ENCODE data around the gene LMNA. TPM values are rescaled to one million over a fixed set of nuclear protein-coding genes. Genes with fewer than 3 reads are reported as not detected.

The LMNA gene
- total and polyA plus RNA-seq, 4 donors: 60.4 to 160 (median 97.2) TPM

DNA sequence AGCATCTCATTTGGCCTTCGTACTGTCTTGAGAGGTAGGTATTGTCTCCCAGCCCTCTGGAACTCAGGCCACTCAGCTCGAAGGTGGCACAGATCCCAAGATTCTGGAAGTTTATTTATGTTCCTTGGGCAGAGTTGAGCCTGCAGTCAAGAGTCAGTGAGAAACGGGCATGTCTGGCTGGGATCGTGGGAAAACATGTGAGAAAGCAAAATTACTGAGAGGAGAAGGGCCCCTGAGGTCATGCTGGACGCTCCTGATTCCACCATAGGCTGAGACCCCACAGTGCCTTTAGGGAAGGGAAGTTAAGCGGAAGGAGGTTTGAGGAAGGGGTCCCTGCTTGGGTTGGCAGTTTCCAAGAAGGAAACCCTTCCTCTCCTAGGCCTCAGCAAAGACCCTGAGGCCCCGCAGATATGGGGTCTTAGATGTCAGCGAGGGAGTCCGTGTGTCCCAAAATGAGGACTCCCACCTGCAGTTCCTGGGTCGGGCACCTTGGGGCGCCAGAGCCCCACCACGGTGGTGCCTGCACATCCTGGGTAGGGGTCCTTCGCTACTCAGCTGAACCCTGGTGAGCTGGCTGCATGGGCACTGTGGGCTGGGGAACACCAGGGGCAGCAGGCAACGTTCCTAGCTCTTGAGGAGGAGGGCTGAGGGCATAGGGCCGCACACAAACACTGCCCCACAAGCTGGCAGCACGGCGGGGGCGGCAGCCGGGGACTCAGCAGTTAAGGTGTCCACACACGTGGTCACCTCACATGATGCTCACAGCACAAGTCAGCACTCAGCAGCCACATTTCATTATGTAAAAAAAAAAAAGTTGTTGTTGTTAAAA, 26.6 kb downstream of the LMNA start:
- TF ChIP-seq HNF4A (conservative IDR thresholded peaks at IDR 0.05) (no peak), RXRA (IDR thresholded peaks at IDR 0.05) (no peak), FOXA1 (IDR thresholded peaks at IDR 0.05) (no peak), RAD21 (IDR thresholded peaks at IDR 0.05) (peak; percentile 69 to 78)
- TF ChIP-seq, protein P1, sequence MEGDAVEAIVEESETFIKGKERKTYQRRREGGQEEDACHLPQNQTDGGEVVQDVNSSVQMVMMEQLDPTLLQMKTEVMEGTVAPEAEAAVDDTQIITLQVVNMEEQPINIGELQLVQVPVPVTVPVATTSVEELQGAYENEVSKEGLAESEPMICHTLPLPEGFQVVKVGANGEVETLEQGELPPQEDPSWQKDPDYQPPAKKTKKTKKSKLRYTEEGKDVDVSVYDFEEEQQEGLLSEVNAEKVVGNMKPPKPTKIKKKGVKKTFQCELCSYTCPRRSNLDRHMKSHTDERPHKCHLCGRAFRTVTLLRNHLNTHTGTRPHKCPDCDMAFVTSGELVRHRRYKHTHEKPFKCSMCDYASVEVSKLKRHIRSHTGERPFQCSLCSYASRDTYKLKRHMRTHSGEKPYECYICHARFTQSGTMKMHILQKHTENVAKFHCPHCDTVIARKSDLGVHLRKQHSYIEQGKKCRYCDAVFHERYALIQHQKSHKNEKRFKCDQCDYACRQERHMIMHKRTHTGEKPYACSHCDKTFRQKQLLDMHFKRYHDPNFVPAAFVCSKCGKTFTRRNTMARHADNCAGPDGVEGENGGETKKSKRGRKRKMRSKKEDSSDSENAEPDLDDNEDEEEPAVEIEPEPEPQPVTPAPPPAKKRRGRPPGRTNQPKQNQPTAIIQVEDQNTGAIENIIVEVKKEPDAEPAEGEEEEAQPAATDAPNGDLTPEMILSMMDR (IDR thresholded peaks at IDR 0.05; ENCODE audit: low read depth, low read length, missing input control): peak; percentile 55
- Histone ChIP-seq H3K27ac (ENCODE audit: low read depth in 1 of 2, low read length in 2 of 2) (no peak overlapping the region), H3K36me3 (ENCODE audit: control insufficient read depth in 4 of 4, insufficient read depth in 3 of 4, low read depth in 1 of 4, low read length in 3 of 4) (peaks cover 7 to 33% (median 23%) of the 10 kb centered on the region in 4 donors)

DNA sequence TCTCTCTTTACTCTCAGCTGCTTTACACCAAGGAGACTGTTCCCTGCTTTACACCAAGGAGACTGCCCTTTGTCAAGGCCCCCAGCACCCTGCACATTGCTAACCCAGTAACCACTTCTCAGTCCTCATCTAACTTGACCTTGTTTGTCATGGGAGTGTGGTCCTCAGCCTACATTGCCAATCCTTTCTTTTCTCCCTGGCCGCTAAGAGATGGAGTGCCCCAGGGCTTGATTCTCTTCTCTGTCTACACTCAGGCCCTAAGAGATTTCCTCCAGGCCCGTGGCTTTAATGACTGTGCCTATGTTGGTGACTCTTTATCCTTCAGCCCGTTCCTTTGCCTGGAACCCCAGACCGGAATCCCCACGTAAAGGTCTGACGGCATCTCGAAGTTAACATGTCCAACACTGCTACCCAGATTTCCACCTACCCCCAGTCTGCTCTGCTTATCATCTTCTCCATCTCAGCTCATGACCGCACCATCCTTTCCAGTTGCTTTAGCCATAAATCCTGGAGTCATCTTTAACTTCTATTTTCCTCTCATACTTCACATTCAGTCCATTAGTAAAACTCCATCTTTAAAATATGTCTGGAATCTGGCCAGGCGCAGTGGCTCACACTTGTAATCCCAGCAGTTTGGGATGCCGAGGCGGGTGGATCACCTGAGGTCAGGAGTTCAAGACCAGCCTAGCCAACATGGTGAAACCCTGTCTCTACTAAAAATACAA, 29.4 kb downstream of the LMNA start:
- no peak for DNase-seq (ENCODE audit: low spot score)
- Histone ChIP-seq H3K27ac (ENCODE audit: low read depth in 1 of 2, low read length in 2 of 2) (no peak overlapping the region), H3K4me1 (ENCODE audit: control insufficient read depth in 4 of 4, insufficient read depth in 4 of 4, low read length in 3 of 4) (peaks cover 10 to 26% (median 15%) of the 10 kb centered on the region in 4 donors), H3K36me3 (ENCODE audit: control insufficient read depth in 4 of 4, insufficient read depth in 3 of 4, low read depth in 1 of 4, low read length in 3 of 4) (peaks cover 0 to 5% (median 0%) of the 10 kb centered on the region in 4 donors), H3K9me3 (ENCODE audit: control insufficient read depth in 4 of 4, low read length in 3 of 4) (no peaks in the 10 kb centered on the region), H3K27me3 (ENCODE audit: control insufficient read depth in 4 of 4, insufficient read depth in 4 of 4, low read length in 3 of 4) (no peaks in the 10 kb centered on the region), H3K4me3 (ENCODE audit: low read depth in 1 of 3, low read length in 3 of 3) (no peak overlapping the region), H3K9ac (ENCODE audit: low read depth in 1 of 2, low read length in 2 of 2) (no peak overlapping the region)
- TF ChIP-seq RAD21 (IDR thresholded peaks at IDR 0.05) (no peak), YY1 (IDR thresholded peaks at IDR 0.05) (no peak), EGR1 (IDR thresholded peaks at IDR 0.05; ENCODE audit: low read depth in 2 of 2) (no peak), HNF4G (IDR thresholded peaks at IDR 0.05) (no peak), HNF4A (conservative IDR thresholded peaks at IDR 0.05) (no peak), GABPA (IDR thresholded peaks at IDR 0.05 in 1 of 2, conservative IDR thresholded peaks at IDR 0.05 in 1 of 2) (no peak), RXRA (IDR thresholded peaks at IDR 0.05) (no peak), SP1 (IDR thresholded peaks at IDR 0.05) (no peak), FOXA2 (IDR thresholded peaks at IDR 0.05) (no peak), NR2F2 (IDR thresholded peaks at IDR 0.05) (no peak), FOXA1 (IDR thresholded peaks at IDR 0.05) (no peak), TAF1 (conservative IDR thresholded peaks at IDR 0.05) (no peak)
- TF ChIP-seq, protein P2, sequence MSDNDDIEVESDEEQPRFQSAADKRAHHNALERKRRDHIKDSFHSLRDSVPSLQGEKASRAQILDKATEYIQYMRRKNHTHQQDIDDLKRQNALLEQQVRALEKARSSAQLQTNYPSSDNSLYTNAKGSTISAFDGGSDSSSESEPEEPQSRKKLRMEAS (IDR thresholded peaks at IDR 0.05): no peak
- TF ChIP-seq, protein P3, sequence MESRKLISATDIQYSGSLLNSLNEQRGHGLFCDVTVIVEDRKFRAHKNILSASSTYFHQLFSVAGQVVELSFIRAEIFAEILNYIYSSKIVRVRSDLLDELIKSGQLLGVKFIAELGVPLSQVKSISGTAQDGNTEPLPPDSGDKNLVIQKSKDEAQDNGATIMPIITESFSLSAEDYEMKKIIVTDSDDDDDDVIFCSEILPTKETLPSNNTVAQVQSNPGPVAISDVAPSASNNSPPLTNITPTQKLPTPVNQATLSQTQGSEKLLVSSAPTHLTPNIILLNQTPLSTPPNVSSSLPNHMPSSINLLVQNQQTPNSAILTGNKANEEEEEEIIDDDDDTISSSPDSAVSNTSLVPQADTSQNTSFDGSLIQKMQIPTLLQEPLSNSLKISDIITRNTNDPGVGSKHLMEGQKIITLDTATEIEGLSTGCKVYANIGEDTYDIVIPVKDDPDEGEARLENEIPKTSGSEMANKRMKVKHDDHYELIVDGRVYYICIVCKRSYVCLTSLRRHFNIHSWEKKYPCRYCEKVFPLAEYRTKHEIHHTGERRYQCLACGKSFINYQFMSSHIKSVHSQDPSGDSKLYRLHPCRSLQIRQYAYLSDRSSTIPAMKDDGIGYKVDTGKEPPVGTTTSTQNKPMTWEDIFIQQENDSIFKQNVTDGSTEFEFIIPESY (IDR thresholded peaks at IDR 0.05): no peak
- TF ChIP-seq, protein P4, sequence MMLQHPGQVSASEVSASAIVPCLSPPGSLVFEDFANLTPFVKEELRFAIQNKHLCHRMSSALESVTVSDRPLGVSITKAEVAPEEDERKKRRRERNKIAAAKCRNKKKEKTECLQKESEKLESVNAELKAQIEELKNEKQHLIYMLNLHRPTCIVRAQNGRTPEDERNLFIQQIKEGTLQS (IDR thresholded peaks at IDR 0.05): no peak
- TF ChIP-seq, protein P5, sequence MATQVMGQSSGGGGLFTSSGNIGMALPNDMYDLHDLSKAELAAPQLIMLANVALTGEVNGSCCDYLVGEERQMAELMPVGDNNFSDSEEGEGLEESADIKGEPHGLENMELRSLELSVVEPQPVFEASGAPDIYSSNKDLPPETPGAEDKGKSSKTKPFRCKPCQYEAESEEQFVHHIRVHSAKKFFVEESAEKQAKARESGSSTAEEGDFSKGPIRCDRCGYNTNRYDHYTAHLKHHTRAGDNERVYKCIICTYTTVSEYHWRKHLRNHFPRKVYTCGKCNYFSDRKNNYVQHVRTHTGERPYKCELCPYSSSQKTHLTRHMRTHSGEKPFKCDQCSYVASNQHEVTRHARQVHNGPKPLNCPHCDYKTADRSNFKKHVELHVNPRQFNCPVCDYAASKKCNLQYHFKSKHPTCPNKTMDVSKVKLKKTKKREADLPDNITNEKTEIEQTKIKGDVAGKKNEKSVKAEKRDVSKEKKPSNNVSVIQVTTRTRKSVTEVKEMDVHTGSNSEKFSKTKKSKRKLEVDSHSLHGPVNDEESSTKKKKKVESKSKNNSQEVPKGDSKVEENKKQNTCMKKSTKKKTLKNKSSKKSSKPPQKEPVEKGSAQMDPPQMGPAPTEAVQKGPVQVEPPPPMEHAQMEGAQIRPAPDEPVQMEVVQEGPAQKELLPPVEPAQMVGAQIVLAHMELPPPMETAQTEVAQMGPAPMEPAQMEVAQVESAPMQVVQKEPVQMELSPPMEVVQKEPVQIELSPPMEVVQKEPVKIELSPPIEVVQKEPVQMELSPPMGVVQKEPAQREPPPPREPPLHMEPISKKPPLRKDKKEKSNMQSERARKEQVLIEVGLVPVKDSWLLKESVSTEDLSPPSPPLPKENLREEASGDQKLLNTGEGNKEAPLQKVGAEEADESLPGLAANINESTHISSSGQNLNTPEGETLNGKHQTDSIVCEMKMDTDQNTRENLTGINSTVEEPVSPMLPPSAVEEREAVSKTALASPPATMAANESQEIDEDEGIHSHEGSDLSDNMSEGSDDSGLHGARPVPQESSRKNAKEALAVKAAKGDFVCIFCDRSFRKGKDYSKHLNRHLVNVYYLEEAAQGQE (IDR thresholded peaks at IDR 0.05): no peak
- 85% methylated on average over 11 of the region's 11 CpGs for WGBS

More for the DNA sequence above, 26.6 kb downstream of the LMNA start:
- no peak overlapping the region for H3K9ac ChIP-seq (ENCODE audit: low read depth in 1 of 2, low read length in 2 of 2)
- H3K9me3 ChIP-seq (ENCODE audit: control insufficient read depth in 4 of 4, low read length in 3 of 4): no peaks in the 10 kb centered on the region
- H3K4me3 ChIP-seq (ENCODE audit: low read depth in 1 of 3, low read length in 3 of 3): no peak overlapping the region
- peak; percentile 64 for DNase-seq (ENCODE audit: low spot score)
- H3K27me3 ChIP-seq (ENCODE audit: control insufficient read depth in 4 of 4, insufficient read depth in 4 of 4, low read length in 3 of 4): no peaks in the 10 kb centered on the region
- peaks cover 0 to 10% (median 4%) of the 10 kb centered on the region in 4 donors for H3K4me1 ChIP-seq (ENCODE audit: control insufficient read depth in 4 of 4, insufficient read depth in 4 of 4, low read length in 3 of 4)
- WGBS: 62% methylated on average over 20 of the region's 20 CpGs

Data from liver (tissue), 9 donors.